ENCODE data around the gene SERINC2. TPM values are rescaled to one million over a fixed set of nuclear protein-coding genes. Genes with fewer than 3 reads are reported as not detected.

SERINC2 gene
- total and polyA plus RNA-seq, 2 of the 4 experiments (the other 2 are of a cell fraction): 2.0 to 59.5 TPM

GRCh38 chr1:31394584-31395193, 18.3 kb upstream of the SERINC2 start (continued):
- peak; percentile 94 for TF ChIP-seq RCOR1 (IDR thresholded peaks at IDR 0.05; ENCODE audit: insufficient replicate concordance, low read length)

GRCh38 chr1:31396633-31397351, 16.2 kb upstream of the SERINC2 start:
- in situ Hi-C loops (cut with MboI; ENCODE audit: low sequenced_read_pairs): no loop called here
- H2BK120ac ChIP-seq (ENCODE audit: low read depth, low read length): peak overlapping the region; percentile 93
- H4K8ac ChIP-seq (ENCODE audit: low read depth in 2 of 2, low read length in 2 of 2): peak overlapping the region in 1 of 2 experiments; percentile 88; a peak in 2 of 4 replicates
- peak overlapping the region; percentile 51; the same call in 1 of the 3 replicates for H2BK15ac ChIP-seq (ENCODE audit: low read depth, low read length)
- peak overlapping the region; percentile 84 for H4K91ac ChIP-seq (ENCODE audit: insufficient read depth, low read depth, low read length)
- dilution Hi-C loops (cut with HindIII; ENCODE audit: low sequenced_read_pairs, unreplicated experiment): no loop called here
- peak overlapping the region; percentile 47 for H2AFZ ChIP-seq (replicated peaks; ENCODE audit: low read length, poor library complexity)
- H4K20me1 ChIP-seq (ENCODE audit: insufficient read depth, low read length): no peaks in the 10 kb centered on the region
- peak overlapping the region; percentile 66; the same call in 1 of the 2 replicates for H3K18ac ChIP-seq (ENCODE audit: low read depth, low read length)
- no peaks in the 10 kb centered on the region for H3K9me3 ChIP-seq (ENCODE audit: control insufficient read depth, insufficient read depth, low read length)
- POLR2A ChIA-PET (ENCODE audit: unreplicated experiment): no interaction called here
- no peaks in the 10 kb centered on the region for H3K36me3 ChIP-seq (ENCODE audit: control insufficient read depth, insufficient read depth, low read length)
- H3K23ac ChIP-seq (ENCODE audit: low read depth, low read length): peak overlapping the region; percentile 85
- peak overlapping the region; percentile 45; the same call in 1 of the 2 replicates for H4K5ac ChIP-seq (ENCODE audit: low read depth, low read length)
- peak overlapping the region; percentile 70 for H2BK20ac ChIP-seq (ENCODE audit: low read depth, low read length)
- H3K9ac ChIP-seq (ENCODE audit: low read depth, low read length): no peak overlapping the region
- WGBS, 2 experiments (ENCODE audit: extremely low coverage in 2 of 2, insufficient read length in 1 of 2): 100% methylated on average over 2 of the region's 3 CpGs; no CpG with 5 or more reads in 1 of the 2 experiments
- H3K4me3 ChIP-seq (ENCODE audit: insufficient read depth, low read depth, low read length): no peak overlapping the region
- CTCF ChIA-PET: interaction anchor here (0.6 to 5.5 kb wide), 7 partner anchors 13 to 152 kb away, joined by 3 to 61 read pairs (median 4); no protein-coding TSS in a partner anchor
- peak; percentile 90 for DNase-seq
- peak; percentile 47 for TF ChIP-seq SMC3 (IDR thresholded peaks at IDR 0.05; ENCODE audit: low read depth, low read length)
- peak; percentile 86 for TF ChIP-seq CEBPB (IDR thresholded peaks at IDR 0.05; ENCODE audit: low read depth, low read length)
- TF ChIP-seq MXI1 (IDR thresholded peaks at IDR 0.05; ENCODE audit: borderline replicate concordance, low read depth, low read length): no peak
- TF ChIP-seq FOS (IDR thresholded peaks at IDR 0.05; ENCODE audit: low read depth, low read length): peak; percentile 28; the same call in 1 of the 2 replicates
- TF ChIP-seq RAD21 (IDR thresholded peaks at IDR 0.05; ENCODE audit: low read length): 0 out of 2 replicates have a peak, but pooled peaks have one; percentile 28
- no peak for TF ChIP-seq BHLHE40 (IDR thresholded peaks at IDR 0.05; ENCODE audit: low read depth, low read length)
- peak; percentile 44 for TF ChIP-seq CTCF (conservative IDR thresholded peaks at IDR 0.05; ENCODE audit: low read depth, low read length)
- ATAC-seq (ENCODE audit: low read depth): peak; percentile 37
- H2AK9ac ChIP-seq (replicated peaks; ENCODE audit: low read depth, low read length, poor library complexity): peak overlapping the region; percentile 91
- H3K56ac ChIP-seq (ENCODE audit: extremely low read depth, insufficient read depth, low read length): peak overlapping the region; percentile 57
- H3K27me3 ChIP-seq (ENCODE audit: control insufficient read depth, insufficient read depth, low read length): no peaks in the 10 kb centered on the region
- no TSS peak for BruUV-seq (replicated peaks)
- H3K4me2 ChIP-seq (ENCODE audit: low read depth, low read length): no peak overlapping the region; the same call in 1 of the 2 replicates
- peaks cover 0 to 2% of the 10 kb centered on the region in 2 experiments; a peak in 1 of 4 replicates for H3K79me1 ChIP-seq (ENCODE audit: low read depth in 1 of 2, low read length in 2 of 2)
- H3K14ac ChIP-seq (replicated peaks; ENCODE audit: low read depth, low read length): peak overlapping the region; percentile 27; the same call in 1 of the 2 replicates
- H2BK5ac ChIP-seq (ENCODE audit: low read depth, low read length, poor library complexity, severe bottlenecking): peak overlapping the region; percentile 93
- H3K27ac ChIP-seq (ENCODE audit: insufficient read depth, low read length): peak overlapping the region; percentile 58
- H2AK5ac ChIP-seq (ENCODE audit: low read depth, low read length): peak overlapping the region; percentile 87
- peaks cover 14% of the 10 kb centered on the region for H3K4me1 ChIP-seq (ENCODE audit: control insufficient read depth, insufficient read depth, low read length)
- intact Hi-C loops (cut with micrococcal nuclease): no loop called here
- peak overlapping the region; percentile 81 for H3K4ac ChIP-seq (ENCODE audit: low read depth, low read length)
- H3K9me1 ChIP-seq (ENCODE audit: insufficient read depth, low read length): peaks cover 10% of the 10 kb centered on the region

Measured in IMR-90 (cell line).